GM23338 (cell line): ENCODE measurements around the gene NTM. TPM values are rescaled to one million over a fixed set of nuclear protein-coding genes. Genes with fewer than 3 reads are reported as not detected.

ENCODE experiments used
- ATAC-seq: fragments of 200-7000 bp; cut with Tn5 transposase; 3 replicates; pipeline ENCODE4 v1.9.1; 2020
- DNase-seq: peaks from one replicate; pipeline ENCODE4 v3.0.0-alpha.2; 2015; ENCODE audit warnings: low spot score
- H2AFZ ChIP-seq: fragments of 200-600 bp; sonication (generic); 2 replicates; pipeline ENCODE4 v1.8.0; 2016; ENCODE audit warnings: antibody characterized with exemption, mild to moderate bottlenecking, moderate library complexity
- H3F3A ChIP-seq: fragments of 200-600 bp; sonication (generic); replicated peaks from 2 replicates; pipeline ENCODE4 v1.8.0; 2017; ENCODE audit warnings: antibody characterized with exemption, mixed run types, low read depth
- H3K27ac ChIP-seq: fragments of 200-600 bp; sonication (generic); 2 replicates; pipeline ENCODE4 v1.6.1; 2016; ENCODE audit warnings: low read depth
- H3K27me3 ChIP-seq: fragments of 200-600 bp; sonication (generic); 2 replicates; pipeline ENCODE4 v1.8.0; 2016; ENCODE audit warnings: mild to moderate bottlenecking, mixed run types, moderate library complexity; ENCODE audit not compliant: insufficient read depth
- H3K36me3 ChIP-seq: fragments of 200-600 bp; sonication (generic); 2 replicates; pipeline ENCODE4 v1.8.0; 2016; ENCODE audit warnings: mild to moderate bottlenecking; ENCODE audit not compliant: insufficient read depth
- H3K4me1 ChIP-seq: fragments of 200-600 bp; sonication (generic); 2 replicates; pipeline ENCODE4 v1.8.0; 2016; ENCODE audit warnings: mild to moderate bottlenecking, moderate library complexity; ENCODE audit not compliant: insufficient read depth
- H3K4me2 ChIP-seq: fragments of 200-600 bp; sonication (generic); 2 replicates; pipeline ENCODE4 v1.7.1; 2017; ENCODE audit warnings: mixed run types
- H3K4me3 ChIP-seq: fragments of 200-600 bp; sonication (generic); 2 replicates; pipeline ENCODE4 v1.6.1; 2016; ENCODE audit warnings: mixed run types
- H3K79me2 ChIP-seq: fragments of 200-600 bp; sonication (generic); replicated peaks from 2 replicates; pipeline ENCODE4 v1.8.0; 2017; ENCODE audit warnings: mild to moderate bottlenecking; ENCODE audit not compliant: insufficient read depth
- H3K9me2 ChIP-seq: fragments of 200-600 bp; sonication (generic); 2 replicates; pipeline ENCODE4 v1.8.0; 2017; ENCODE audit not compliant: insufficient read depth
- H4K20me1 ChIP-seq: fragments of 200-600 bp; sonication (generic); replicated peaks from 2 replicates; pipeline ENCODE4 v1.8.0; 2017; ENCODE audit warnings: mild to moderate bottlenecking; ENCODE audit not compliant: insufficient read depth
- H3K27ac Mint-ChIP-seq: 2 replicates; pipeline ENCODE4 v1.8.0; 2020; ENCODE audit warnings: inconsistent platforms, mild to moderate bottlenecking, moderate library complexity, mixed read lengths
- H3K27me3 Mint-ChIP-seq: 3 replicates; pipeline ENCODE4 v1.8.0; 2022; ENCODE audit warnings: low read depth, mild to moderate bottlenecking, moderate library complexity, mixed read lengths, inconsistent platforms; ENCODE audit not compliant: insufficient read depth, poor library complexity
- H3K36me3 Mint-ChIP-seq: 3 replicates; pipeline ENCODE4 v1.8.0; 2021; ENCODE audit warnings: low read depth, mild to moderate bottlenecking, inconsistent platforms, moderate library complexity, mixed read lengths
- H3K4me1 Mint-ChIP-seq: 3 replicates; pipeline ENCODE4 v1.8.0; 2020; ENCODE audit warnings: mild to moderate bottlenecking, inconsistent platforms, mixed read lengths
- H3K4me3 Mint-ChIP-seq: 3 replicates; pipeline ENCODE4 v1.8.0; 2021; ENCODE audit warnings: moderate library complexity, mild to moderate bottlenecking, inconsistent platforms, mixed read lengths
- H3K9me3 Mint-ChIP-seq: 3 replicates; pipeline ENCODE4 v1.8.0; 2020; ENCODE audit warnings: moderate library complexity, mild to moderate bottlenecking, inconsistent platforms, mixed read lengths
- CREB1 ChIP-seq: fragments of 250-450 bp; sonication (Bioruptor Pico); IDR thresholded peaks from 2 replicates; pipeline ENCODE4 v1.5.0; 2020; ENCODE audit warnings: low read depth, mild to moderate bottlenecking, moderate library complexity
- ETS1 ChIP-seq: IDR thresholded peaks from 2 replicates; pipeline ENCODE4 v1.6.1; 2016; ENCODE audit warnings: antibody characterized with exemption
- EZH2phosphoT487 ChIP-seq: fragments of 200-600 bp; sonication (generic); IDR thresholded peaks from one replicate; pipeline ENCODE4 v1.8.1; 2018; ENCODE audit warnings: antibody characterized with exemption; ENCODE audit not compliant: unreplicated experiment
- JUNB ChIP-seq: IDR thresholded peaks from one replicate; pipeline ENCODE4 v1.6.1; 2016; ENCODE audit warnings: antibody characterized with exemption; ENCODE audit not compliant: unreplicated experiment
- NANOG ChIP-seq: IDR thresholded peaks from 2 replicates; pipeline ENCODE4 v1.6.1; 2016; ENCODE audit warnings: antibody characterized with exemption, borderline replicate concordance
- POLR2AphosphoS5 ChIP-seq: IDR thresholded peaks from 2 replicates; pipeline ENCODE4 v1.6.1; 2016; ENCODE audit warnings: antibody characterized with exemption, low read depth
- REST ChIP-seq: IDR thresholded peaks from one replicate; pipeline ENCODE4 v1.6.1; 2018; ENCODE audit warnings: antibody characterized with exemption; ENCODE audit not compliant: unreplicated experiment
- STAT1 ChIP-seq: IDR thresholded peaks from one replicate; pipeline ENCODE4 v1.6.1; 2016; ENCODE audit warnings: antibody characterized with exemption; ENCODE audit not compliant: unreplicated experiment
- ZNF114 ChIP-seq: fragments of 250-450 bp; sonication (Bioruptor Pico); IDR thresholded peaks from 2 replicates; pipeline ENCODE4 v1.5.0; 2020; ENCODE audit warnings: mild to moderate bottlenecking, moderate library complexity
- ZNF331 ChIP-seq: fragments of 250-450 bp; sonication (Bioruptor Pico); IDR thresholded peaks from 2 replicates; pipeline ENCODE4 v1.5.0; 2020; ENCODE audit warnings: low read depth, mild to moderate bottlenecking, moderate library complexity
- ZNF462 ChIP-seq: fragments of 250-450 bp; sonication (Bioruptor Pico); IDR thresholded peaks from 2 replicates; pipeline ENCODE4 v1.5.0; 2020; ENCODE audit warnings: mild to moderate bottlenecking, moderate library complexity
- polyA plus RNA-seq: library from polyadenylated mRNA; unstranded; fragments of >200 nt; fragmentation: Nextera tagmentation; extraction: Ambion mirVana; gene quantifications from 2 replicates; pipeline ENCODE4 v1.2.1, GENCODE V29; 2016
- total RNA-seq: library from RNA; depleted of rRNA; stranded (reverse); fragments of >200 nt; shearing (Covaris generic); gene quantifications from 2 replicates; pipeline ENCODE4 v1.2.3, GENCODE V29; 2014

The NTM gene
- total and polyA plus RNA-seq, 2 experiments from 2014 or later, result 10.6 to 14.6 TPM

- TF ChIP-seq ZNF462 (CRISPR knock-in tag), result no peak
Observed at GRCh38 chr11:132142554-132142953, 772.1 kb downstream of the NTM start (continued).

- Histone ChIP-seq H3K36me3 (no peaks in the 10 kb centered on the region; the same call in 1 of the 2 replicates), H3K27ac (no peak overlapping the region), H3K9me2 (peaks cover 8% of the 10 kb centered on the region; the same call in 1 of the 2 replicates), H2AFZ (no peak overlapping the region), H3K79me2 (no peaks in the 10 kb centered on the region), H3K4me1 (no peaks in the 10 kb centered on the region), H3K4me2 (no peak overlapping the region), H3K4me3 (no peak overlapping the region), H3F3A (no peaks in the 10 kb centered on the region), H4K20me1 (no peaks in the 10 kb centered on the region; the same call in 1 of the 2 replicates), H3K27me3 (no peaks in the 10 kb centered on the region)
- Mint-ChIP-seq H3K4me3 (no peak overlapping the region), H3K4me1 (no peaks in the 10 kb centered on the region; the same call in 2 of the 3 replicates), H3K9me3 (peaks cover 6% of the 10 kb centered on the region; the same call in 1 of the 3 replicates), H3K27ac (no peak overlapping the region), H3K36me3 (peaks cover 4% of the 10 kb centered on the region; the same call in 2 of the 3 replicates), H3K27me3 (no peaks in the 10 kb centered on the region)
- ATAC-seq (no peak), DNase-seq (no peak)
- TF ChIP-seq NANOG (no peak), ETS1 (no peak), POLR2AphosphoS5 (no peak), STAT1 (no peak), CREB1 (CRISPR knock-in tag) (no peak), JUNB (no peak), ZNF331 (CRISPR knock-in tag) (no peak), REST (no peak), ZNF114 (CRISPR knock-in tag) (no peak), EZH2phosphoT487 (no peak)
Observed at GRCh38 chr11:132147464-132147863, 777.0 kb downstream of the NTM start.
